GM19324 (cell line): ENCODE data around the gene LGALS9B.
"Not testable (repeated sequence)": the region's sequence is repeated elsewhere in the genome, so short reads cannot be mapped to it uniquely, and the experiment has no call there.

Experiments used
- ATAC-seq: cut with Tn5 transposase; IDR thresholded peaks from one replicate; pipeline ENCODE4 v1.9.1; 2021; ENCODE audit warnings: mild to moderate bottlenecking, moderate library complexity; ENCODE audit not compliant: unreplicated experiment, low FRiP score

Gene LGALS9B

DNA sequence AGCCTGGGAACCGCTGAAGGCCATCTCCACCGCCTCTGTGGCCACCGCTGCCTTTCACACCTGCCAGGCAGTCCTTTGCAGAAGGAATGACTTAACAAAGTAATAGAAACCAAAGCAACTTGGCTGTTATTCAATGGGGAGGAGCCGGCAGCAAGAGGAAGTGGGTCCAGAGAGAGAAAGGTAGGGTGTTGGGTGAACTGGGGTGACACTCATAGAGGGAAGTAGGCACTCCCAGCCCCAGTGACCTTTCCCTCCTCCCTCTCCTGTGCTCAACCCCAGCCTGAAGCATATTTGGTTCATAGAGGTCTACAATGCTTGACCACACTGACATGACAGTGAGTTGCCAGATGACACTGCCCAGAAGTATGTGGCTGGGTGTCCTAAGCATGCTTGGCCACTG, at the start of gene LGALS9B:
TSS of gene LGALS9B (minus strand) at position 93 of the 400 bp plus-strand sequence. CDS start at position 24, 69 bp downstream.
- peak; percentile 69 for ATAC-seq

DNA sequence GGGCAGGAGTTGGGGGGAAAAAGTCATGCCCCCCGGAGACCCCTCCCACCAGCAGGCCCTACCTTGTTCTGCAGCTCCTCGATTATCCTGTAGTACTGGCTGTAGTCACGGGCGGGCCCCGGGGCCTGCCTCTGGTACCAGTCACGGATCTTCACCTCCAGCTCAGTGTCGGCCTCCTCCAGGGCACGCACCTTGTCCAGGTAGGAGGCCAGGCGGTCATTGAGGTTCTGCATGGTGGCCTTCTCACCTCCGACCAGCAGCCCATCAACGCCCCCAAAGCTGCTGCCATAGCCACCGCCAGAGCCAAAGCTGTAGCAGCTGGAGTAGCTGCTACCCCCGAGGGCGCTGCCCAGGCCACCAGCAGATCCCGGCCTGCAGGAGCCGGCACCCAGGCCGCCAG, 49.6 kb upstream of the LGALS9B start:
- ATAC-seq: not testable (repeated sequence)

- not testable (repeated sequence) for ATAC-seq
These were observed 47.8 kb upstream of the LGALS9B start for GRCh38 chr17:20515099-20515498.

DNA sequence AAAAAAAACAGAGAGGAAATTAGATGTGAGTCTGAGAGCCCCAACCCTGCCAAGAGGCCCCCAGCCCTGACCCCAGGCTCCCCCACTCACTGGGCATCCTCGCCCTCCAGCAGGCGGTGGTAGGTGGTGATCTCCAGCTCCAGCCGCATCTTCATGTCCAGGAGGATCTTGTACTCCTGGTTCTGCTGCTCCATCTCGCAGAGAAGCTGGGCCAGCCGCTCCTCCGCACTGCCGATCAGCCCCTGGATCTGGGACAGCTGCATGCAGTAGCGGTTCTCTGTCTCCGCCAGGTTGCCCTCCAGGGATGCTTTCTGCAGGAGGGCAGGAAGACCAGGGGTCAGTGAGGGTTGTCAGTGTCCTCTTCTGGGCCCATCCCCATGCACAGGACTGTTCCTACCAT, 46.2 kb upstream of the LGALS9B start:
- ATAC-seq: not testable (repeated sequence)

DNA sequence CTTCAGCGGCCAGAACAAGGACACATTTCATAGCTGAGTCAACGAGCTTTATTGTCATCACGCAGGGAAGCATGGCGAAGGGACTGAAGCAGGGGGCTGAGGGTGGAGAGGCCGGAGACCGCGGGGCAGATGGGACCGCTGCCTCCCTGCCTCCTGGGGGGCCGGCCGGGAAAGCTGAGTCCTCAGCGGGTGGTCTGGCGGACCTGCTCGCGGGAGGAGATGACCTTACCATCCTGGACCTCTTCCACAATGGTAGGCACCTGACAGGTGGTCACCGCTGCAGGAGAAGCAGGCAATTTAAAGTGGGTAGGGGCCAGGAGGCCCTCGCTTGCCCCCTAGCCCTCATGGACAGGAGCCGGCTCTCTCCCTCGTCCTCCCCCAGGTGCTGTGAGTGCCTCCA, 45.0 kb upstream of the LGALS9B start:
- not testable (repeated sequence) for ATAC-seq

DNA sequence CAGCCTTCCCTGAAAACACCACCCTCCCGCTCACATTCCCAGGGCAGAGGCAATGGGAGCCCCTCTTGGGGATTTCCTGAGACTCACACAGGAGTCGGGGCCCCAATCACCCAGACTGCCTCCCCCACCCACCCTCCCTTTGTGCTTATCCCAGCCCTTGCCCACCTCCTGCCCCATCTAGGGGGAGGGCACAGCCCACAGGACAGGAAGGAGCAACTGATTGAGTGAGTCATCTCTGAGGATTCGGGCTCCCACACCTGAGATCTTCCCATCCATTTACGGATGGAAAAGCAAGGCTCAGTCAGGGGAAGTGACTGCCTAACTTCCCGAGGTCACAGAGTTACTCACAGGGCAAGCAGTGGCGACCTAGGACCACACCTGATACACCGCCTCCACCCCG, 44.4 kb upstream of the LGALS9B start:
- not testable (repeated sequence) for ATAC-seq

- ATAC-seq: not testable (repeated sequence)
These were observed 38.0 kb upstream of the LGALS9B start for GRCh38 chr17:20505333-20505732.

- not testable (repeated sequence) for ATAC-seq
These were observed 37.2 kb upstream of the LGALS9B start for GRCh38 chr17:20504388-20505066.

DNA sequence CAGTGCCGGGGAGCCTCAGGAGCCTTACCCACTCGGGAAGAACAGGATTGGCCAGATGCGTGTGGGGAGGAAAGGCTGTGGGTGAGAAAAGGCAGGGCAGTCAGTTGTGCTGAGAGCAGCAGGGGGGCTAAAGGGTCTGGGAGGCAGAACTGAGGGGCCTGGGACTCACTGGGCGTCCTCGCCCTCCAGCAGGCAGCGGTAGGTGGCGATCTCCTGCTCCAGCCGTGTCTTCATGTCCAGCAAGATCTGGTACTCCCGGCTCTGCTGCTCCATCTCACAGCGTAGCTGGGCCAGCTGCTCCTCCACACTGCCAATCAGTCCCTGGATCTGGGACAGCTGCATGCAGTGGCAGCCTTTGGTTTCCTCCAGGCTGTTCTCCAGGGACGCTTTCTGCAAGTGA, 34.6 kb upstream of the LGALS9B start:
- not testable (repeated sequence) for ATAC-seq

GRCh38 chr17:20500346-20500745, 33.0 kb upstream of the LGALS9B start:
- ATAC-seq: not testable (repeated sequence)

- not testable (repeated sequence) for ATAC-seq
These were observed 28.1 kb upstream of the LGALS9B start for GRCh38 chr17:20495420-20495819.

- not testable (repeated sequence) for ATAC-seq
These were observed 27.4 kb upstream of the LGALS9B start for GRCh38 chr17:20494735-20495134.

DNA sequence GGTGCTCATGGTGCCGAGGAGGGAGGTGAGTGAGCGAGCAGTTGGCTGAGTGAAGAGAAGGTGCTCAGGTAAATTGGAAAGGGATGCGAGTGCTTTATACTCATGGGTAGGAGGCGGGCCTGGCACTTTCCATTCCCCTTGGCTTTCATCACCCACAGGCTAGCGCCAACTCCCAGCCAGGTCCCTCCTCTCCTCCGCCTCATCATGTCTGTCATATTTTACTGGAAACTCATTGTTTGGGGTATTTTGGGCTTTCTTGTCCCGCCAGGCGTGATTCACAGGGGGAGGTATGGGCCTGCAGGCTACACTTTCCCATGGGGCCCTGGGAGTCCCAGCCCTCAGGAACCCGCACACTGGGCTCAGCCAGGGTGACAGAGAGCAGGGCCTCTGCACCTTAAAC, 26.8 kb upstream of the LGALS9B start:
- ATAC-seq: not testable (repeated sequence)

- not testable (repeated sequence) for ATAC-seq
These were observed 25.6 kb upstream of the LGALS9B start for GRCh38 chr17:20492971-20493370.

DNA sequence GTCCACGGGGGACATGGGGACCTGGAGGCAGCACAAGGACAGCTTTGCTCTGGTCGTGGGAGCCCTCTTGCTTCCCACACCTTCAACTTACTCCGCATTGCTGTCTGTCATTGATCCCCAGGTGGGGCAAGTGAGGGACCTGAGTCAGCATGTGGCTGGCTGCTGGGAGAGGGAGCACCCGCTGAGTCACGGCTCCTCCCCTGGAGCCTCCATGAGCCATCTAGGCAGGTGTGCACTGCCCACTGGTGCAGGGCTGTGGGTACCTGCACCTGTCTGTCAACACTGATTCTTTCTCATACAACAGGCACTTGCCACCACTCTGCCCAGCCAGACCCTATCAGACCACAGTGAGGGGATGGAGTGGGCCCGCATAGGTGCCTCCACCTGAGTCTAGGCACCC, 24.8 kb upstream of the LGALS9B start:
- ATAC-seq: not testable (repeated sequence)

DNA sequence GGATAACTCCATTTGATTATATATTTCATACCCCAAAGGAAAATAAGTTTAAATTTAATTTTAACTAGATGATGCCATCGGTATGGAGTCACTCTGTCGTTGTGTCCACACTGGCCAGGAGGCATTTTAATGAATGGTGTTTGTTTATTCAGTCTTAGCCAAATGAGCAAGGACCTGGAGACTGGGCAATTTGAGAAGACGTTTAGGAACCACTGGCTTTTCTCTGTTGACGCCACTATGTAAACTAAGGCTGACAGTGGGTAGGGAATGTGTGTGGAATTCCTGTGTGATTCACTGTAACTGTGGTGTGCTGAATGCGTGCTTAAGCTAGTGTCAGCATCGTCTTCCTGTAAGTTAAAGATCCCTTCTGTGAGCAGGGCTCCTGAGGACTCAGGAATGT, 17.6 kb upstream of the LGALS9B start:
- ATAC-seq: not testable (repeated sequence)

GRCh38 chr17:20479889-20480591, 12.7 kb upstream of the LGALS9B start:
- ATAC-seq: not testable (repeated sequence)

DNA sequence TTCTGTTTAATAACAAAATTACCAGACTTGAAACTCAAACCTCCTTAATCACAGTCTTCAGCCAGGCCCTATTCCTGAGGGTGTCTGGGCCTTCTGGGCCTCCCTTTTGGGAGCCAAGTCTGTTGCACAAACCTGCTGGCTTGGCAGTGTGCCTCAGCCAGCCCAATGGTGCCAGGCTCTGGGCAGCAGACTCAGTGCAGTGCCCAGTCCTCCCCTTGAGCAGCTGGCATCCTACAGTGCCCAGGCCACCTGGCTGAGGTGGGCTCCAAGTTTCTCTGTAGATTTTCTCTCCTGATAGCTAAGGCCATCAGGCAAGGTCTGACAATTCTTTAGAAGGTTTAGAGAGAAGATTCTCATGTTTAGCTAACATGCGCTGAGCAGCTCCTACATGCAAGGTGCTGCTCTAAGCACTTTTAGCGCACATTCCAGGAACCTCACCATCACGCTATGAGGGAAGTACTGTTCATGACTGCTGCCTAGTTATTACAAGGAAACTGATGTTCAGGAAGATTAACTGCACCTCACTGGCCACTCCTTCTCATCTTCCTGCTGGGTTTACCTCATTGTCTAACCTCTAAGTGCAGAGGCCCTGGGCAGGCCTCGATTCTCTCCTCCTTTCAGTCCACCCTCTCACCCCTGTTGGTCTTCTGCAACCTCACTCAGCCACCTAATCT, 10.2 kb upstream of the LGALS9B start:
- not testable (repeated sequence) for ATAC-seq

DNA sequence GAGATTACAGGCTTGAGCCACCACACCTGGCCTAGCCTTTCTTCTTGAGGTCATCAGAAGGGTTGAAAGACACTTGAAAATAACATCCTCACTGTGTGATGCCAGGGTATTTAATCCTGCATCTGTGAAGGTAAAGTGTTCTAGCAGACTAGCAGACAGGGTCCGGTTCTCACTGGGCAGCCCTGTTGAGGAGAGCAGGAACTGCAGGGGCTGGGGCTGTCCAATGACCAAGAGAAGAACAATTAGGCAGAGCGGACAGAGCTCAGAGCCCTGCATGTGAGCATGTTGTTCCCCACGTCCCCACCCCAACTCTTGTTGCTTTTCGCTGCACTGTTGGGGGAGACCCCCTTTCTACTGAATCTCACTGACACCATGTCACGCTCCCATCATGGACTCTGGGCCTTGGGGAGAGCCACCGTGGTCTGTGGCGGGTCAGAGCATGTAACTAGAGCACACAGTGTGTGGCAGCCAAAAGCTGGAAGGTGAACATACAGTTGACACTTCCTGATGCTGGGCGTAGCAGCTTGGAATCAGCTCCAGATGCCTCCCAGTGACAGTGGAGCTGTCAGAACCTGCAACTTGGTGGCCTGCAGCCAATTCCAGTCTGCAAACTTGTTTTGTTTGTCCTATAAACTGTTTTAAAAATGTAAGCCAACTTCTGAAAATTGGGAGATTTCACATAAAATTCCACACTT, 7.9 kb upstream of the LGALS9B start:
- not testable (repeated sequence) for ATAC-seq

- not testable (repeated sequence) for ATAC-seq
These were observed 6.7 kb upstream of the LGALS9B start for GRCh38 chr17:20474081-20474480.

GRCh38 chr17:20469946-20470345, 2.6 kb upstream of the LGALS9B start:
- not testable (repeated sequence) for ATAC-seq
